CD4-positive, alpha-beta T cell treated with Interleukin-4 for 1 hour (primary cell): Measurements from ENCODE around the gene LGALS3.
A peak's percentile ranks its signal among the peaks of the same experiment; 100 is the strongest.

ENCODE experiments used
- DNase-seq, 2 donors: peaks; one replicate each; pipeline ENCODE4 v3.0.0-alpha.2; 2020 to 2022

Gene LGALS3

GRCh38 chr14:55115460-55115859 is 13.6 kb upstream of the LGALS3 start:
- no peak for DNase-seq

DNA sequence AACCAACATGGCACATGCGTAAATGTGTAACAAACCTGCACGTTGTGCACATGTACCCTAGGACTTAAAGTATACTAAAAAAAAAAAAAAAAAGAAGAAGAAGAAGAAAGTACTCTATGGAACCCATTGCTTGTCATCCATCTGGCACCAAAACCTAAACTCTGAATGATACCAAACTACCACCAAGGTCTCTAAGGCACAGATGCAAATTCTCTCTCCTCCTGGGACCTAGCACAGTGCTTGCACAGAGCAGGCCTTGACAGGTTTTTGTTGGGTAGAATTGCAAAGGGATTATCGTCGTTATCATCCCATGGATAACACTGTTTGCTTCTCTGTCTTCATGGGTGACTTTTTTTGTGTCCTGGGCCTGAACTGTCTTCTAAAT is 13.2 kb upstream of the LGALS3 start:
- DNase-seq: no peak

- no peak for DNase-seq
Measured at GRCh38 chr14:55116246-55117030, 12.6 kb upstream of the LGALS3 start.

DNA sequence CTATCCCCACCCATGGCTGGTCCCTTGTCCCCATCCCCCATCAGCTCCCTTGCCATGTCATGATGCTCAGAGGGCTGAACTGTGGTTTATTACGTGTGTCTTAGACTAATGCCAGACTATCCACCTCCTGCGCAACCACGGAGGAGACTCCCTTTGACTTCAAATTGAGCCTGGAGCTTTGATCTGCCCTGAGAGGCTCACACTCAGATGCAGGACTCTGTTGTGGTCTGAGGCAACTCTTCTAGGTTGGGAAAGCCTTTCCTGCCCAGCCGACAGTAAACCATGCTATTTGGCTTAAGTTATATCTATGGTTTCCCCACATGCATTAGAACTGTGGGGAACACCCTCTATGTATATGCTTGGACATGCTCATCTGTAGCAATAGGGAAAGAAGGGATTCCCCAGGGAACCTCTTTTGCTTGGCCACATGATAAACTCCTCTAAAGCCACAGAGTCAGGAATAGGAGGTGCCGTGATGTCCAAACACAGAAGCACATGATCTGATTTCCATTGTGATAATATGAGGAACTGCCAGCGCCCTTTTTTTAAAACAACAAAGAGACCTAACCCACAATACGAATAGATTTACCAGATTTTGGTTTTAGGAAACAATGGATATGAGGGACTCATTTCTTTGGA is 11.1 kb upstream of the LGALS3 start:
- DNase-seq: peak in 1 of 2 donors; percentile 38

DNA sequence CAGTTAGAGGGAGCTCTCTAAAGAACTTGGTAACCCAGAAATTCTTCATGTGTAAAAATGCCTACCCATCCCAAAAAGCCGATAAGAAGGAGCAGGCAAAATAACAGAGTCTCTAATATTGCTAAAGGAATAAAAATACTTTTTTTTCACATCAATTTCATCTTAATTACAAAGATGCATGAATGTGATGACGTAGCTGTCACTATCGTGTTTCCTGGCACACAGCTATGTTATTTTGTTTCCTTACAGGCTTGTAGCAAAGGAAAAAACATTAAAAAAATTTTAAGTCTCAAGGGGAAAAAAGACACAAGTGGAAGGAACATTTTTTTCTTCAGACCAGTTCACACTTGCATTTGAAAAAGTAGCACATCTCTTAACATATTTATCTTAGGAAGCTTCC is 10.3 kb upstream of the LGALS3 start:
- DNase-seq: no peak

DNA sequence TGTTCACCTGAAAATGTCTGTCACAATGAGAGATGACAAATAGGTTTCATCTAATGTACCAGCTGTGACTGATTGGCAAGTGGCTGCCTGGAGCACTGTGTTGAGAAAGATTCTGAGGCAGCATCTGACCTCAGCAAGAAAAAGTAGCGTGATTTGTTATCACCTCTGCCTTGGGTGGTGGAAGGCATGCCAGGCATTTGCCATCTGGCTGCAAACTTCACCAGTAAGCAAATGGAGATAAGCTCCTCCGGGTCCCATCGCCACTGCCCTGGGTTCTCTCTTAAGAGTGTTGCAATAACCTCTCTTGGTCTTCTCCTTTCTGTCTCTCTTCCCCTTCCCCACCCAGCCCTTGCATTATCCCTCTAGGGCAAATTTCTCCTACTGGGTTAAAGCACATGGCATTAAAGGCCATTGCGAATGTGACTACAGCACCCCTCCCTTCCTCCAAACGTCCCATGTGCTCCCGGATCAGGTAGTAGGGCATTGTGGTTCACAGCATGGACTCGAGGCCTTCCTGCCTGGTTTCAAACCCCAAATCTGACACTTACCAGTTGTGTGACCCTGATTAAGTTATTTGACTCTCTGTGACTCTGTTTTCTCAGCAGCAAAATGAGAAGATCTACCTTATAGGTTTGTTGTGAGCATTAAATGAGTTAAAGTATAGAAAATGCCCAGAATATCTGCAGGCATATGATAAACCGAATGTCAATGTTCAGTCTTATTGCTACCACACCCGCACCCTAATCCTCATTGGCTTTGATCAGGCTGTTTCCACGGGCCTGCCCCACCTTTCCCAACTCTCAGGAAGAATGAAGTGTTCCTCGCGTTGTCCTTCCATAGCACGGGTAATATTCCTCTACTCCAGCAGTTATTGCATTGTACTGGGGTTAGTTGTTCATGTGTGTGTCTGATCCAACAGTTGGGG is 8.2 kb upstream of the LGALS3 start:
- DNase-seq: peak in 1 of 2 donors; percentile 19

DNA sequence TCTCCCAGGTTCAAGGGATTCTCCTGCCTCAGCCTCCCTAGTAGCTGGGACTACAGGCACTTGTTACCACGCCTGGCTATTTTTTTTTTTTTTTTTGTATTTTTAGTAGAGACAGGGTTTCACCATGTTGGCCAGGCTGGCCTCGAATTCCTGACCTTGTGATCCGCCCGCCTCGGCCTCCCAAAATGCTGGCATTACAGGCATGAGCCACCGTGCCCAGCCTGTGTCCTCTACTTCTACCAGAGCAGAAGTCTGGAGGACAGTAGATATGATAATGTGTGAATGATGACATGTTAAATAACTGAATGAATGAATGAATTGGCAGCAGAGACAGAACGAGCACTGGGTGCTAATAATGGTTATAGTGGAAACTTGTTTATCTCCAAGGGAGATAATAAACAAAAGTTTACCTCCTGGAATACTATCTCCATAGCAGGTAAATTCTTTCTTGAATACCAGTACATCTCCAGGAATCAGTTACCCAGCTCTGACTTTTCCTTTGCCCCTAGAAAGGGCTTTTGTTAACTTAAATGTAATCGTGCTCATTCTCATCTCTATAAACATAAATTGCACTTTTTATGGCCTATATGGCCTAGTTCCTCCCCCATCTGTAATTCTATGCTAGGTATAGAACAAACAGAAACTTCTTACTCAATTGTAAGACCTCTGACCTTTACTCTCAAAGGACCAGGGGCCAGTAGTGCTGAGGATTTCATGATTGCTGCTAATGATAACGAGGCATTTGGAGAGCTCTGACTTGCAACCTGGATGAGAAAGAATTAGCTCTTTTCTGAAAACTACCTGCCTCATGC is 7.2 kb upstream of the LGALS3 start:
- no peak for DNase-seq

GRCh38 chr14:55122440-55122986 is 6.5 kb upstream of the LGALS3 start:
- no peak for DNase-seq

- DNase-seq: no peak
Measured at GRCh38 chr14:55123101-55123500, 6.0 kb upstream of the LGALS3 start.

DNA sequence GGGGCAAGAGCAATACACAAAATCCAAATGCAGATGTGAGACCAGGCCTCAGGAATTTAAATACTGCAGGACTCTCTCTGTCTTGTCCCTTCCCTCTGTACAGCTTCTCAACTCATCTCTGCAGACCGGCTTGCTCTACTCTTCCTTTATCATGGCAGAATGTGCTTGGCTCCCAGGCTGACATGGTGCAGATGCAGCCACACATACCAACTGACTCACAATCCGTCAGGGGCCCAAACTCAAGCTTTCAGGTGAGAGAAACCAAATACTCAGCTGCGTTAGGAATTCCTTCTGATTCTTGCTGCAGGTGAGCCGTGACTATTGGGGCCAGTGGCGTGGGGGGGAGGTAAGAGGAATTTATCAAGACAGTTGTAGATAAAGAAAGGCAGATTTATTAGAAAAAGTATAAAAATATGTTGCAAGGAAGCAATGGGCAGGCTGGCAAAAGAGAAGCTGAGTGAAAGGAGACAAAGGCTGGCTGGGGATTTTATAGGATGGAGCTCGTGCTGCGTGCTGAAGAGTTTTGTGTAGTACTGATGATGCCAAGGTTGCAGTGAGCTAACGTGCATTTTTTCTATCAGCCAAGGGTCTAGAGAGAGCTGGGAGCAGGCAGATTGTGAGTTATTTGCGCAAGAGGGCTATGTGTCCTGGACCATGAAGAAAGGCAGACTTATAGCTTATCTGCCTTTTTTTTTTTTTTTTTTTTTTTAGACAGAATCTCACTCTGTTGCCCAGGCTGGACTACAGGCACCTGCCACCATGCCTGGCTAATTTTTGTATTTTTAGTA is 5.0 kb upstream of the LGALS3 start:
- DNase-seq: no peak

DNA sequence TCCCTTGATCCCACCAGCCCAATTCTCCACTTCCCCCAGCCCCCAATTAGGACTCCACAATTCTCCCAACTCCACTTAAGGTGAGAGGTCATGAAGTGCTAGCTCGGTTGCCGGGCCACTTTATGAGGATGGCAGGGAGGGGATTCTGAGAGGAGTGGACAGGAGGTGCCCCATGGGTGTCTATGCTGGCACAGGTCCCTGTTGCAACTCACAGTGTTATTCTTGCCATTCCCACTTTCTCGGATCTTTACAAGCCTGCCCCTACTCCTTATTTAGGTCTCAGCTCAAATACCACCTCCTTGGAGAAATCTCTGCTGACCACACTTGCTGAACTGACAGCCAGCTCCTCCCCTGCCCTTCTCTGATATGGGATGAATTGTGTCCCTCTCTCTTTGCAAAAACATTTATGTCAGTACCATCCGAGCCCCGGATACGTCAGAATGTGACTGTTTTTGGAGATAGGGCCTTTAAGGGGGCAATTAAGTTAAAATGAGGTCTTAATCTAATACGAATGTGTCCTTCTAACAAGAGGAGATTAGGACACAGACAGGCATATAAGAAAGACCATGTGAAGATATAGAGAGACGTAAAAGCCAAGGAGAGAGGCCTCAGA is 4.2 kb upstream of the LGALS3 start:
- no peak for DNase-seq

GRCh38 chr14:55125403-55125802 is 3.6 kb upstream of the LGALS3 start:
- DNase-seq: peak; percentile 35 to 56

DNA sequence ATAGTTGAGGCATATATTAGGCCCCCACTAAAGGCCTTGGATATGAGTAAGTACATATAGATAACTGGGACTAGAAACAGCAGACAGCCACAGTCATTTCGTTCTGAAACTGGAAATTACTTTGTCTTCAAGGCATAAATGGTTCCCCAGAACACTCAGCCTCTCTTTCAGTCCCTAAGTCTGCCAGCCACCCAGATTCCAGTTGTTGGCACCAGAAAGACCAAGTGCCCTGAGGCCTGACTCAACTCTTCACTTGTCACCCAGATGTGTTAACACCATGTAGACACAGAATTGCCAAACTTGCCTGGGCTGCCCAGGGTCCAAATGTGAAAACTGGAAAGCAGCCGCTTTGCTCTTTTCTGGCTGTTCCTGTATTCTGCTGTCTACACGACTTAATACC is 3.0 kb upstream of the LGALS3 start:
- DNase-seq: no peak

DNA sequence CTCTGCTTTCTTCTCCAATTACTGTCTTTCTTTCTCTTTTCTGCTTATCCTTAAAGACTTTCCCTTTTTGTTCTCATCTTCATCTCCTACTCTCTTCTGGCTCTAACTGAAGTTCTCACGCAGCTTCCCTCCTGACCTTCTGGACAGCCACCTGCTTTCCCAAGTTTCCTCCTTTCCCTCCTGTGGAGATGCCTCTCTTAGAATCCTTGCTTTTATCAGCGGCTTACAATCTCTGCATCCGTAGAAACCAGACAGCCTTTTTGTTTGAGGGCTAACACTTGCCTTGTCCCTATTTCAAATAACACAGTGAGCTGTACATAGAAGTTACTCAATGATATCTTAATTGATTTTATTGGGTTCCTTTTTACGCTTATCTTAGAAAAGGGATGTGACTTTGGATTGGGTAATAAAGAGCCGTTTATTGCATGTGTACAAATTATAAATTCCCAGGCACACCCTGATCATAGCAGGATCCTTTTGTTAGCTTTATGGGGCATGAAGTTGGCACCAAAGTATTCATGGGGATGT is 2.1 kb upstream of the LGALS3 start:
- no peak for DNase-seq

DNA sequence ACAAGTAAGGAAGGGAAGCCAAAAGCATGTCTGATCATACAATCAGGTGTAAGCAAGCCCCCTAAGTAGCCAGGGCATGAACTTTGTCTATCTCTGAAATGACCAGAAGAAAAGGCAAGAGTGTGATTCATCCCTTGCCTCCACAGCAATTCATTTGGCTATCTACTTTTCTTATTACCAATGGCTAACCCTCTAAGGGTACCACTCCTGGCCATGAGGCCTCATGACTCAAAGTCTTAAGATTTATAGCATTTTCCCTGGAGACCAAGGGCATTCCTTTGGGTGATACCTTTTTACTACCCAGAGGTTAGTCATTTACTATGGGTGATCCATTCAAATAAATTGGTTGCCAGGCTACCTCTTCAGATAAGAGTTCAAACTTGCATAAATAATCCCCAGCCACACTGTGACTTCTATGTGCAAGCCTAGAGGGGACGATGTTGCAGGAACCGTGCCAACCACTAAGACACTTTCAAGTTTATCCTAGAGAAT is 1.5 kb upstream of the LGALS3 start:
- no peak for DNase-seq

GRCh38 chr14:55128386-55129085 is 516 bp upstream of the LGALS3 start:
- no peak for DNase-seq

GRCh38 chr14:55129428-55130195 is 560 bp downstream of the LGALS3 start:
- peak; percentile 52 to 56 for DNase-seq

- DNase-seq: no peak
Measured at GRCh38 chr14:55130196-55130550, 1.1 kb downstream of the LGALS3 start.
